Measurements from ENCODE around the gene RPL41. TPM values are rescaled to one million over a fixed set of nuclear protein-coding genes. Genes with fewer than 3 reads are reported as not detected.

RPL41 gene
- total and polyA plus RNA-seq, 4 donors, result 979 to 2,155 (median 1,482) TPM

DNA sequence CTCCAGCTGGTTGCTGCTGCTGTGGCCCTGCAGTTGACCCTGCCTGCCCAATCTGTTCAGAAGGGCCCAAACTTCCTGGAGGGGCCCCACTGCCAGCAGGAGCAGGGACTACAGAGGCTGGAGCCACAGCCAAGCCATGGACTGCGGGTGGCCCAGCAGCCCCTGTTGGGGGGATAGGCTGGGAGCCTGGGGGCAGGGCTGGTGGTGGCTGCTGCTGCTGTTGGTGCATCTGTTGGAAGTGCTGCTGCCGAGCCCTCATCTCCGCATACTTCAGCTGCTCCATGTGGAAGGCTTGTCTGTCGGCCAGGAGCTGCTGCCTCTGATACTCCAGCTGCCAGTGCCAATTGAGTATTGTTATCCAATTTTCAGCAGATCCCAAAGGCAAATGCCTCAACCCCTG is 48.9 kb downstream of the RPL41 start:
- DNase-seq (ENCODE audit: low spot score), result no peak
- Histone ChIP-seq H3K4me3 (ENCODE audit: low read depth in 1 of 3, low read length in 3 of 3) (no peak overlapping the region), H3K9me3 (ENCODE audit: control insufficient read depth in 4 of 4, low read length in 3 of 4) (no peaks in the 10 kb centered on the region), H3K4me1 (ENCODE audit: control insufficient read depth in 4 of 4, insufficient read depth in 4 of 4, low read length in 3 of 4) (peaks cover 0 to 11% (median 10%) of the 10 kb centered on the region in 4 donors), H3K27me3 (ENCODE audit: control insufficient read depth in 4 of 4, insufficient read depth in 4 of 4, low read length in 3 of 4) (no peaks in the 10 kb centered on the region), H3K27ac (ENCODE audit: low read depth in 1 of 2, low read length in 2 of 2) (no peak overlapping the region), H3K36me3 (ENCODE audit: control insufficient read depth in 4 of 4, insufficient read depth in 3 of 4, low read depth in 1 of 4, low read length in 3 of 4) (peaks cover 29 to 76% (median 64%) of the 10 kb centered on the region in 4 donors), H3K9ac (ENCODE audit: low read depth in 1 of 2, low read length in 2 of 2) (no peak overlapping the region)
- TF ChIP-seq RXRA (IDR thresholded peaks at IDR 0.05), result no peak
- TF ChIP-seq TAF1 (conservative IDR thresholded peaks at IDR 0.05), result no peak
- no peak for TF ChIP-seq RAD21 (IDR thresholded peaks at IDR 0.05)
- TF ChIP-seq, protein P1, sequence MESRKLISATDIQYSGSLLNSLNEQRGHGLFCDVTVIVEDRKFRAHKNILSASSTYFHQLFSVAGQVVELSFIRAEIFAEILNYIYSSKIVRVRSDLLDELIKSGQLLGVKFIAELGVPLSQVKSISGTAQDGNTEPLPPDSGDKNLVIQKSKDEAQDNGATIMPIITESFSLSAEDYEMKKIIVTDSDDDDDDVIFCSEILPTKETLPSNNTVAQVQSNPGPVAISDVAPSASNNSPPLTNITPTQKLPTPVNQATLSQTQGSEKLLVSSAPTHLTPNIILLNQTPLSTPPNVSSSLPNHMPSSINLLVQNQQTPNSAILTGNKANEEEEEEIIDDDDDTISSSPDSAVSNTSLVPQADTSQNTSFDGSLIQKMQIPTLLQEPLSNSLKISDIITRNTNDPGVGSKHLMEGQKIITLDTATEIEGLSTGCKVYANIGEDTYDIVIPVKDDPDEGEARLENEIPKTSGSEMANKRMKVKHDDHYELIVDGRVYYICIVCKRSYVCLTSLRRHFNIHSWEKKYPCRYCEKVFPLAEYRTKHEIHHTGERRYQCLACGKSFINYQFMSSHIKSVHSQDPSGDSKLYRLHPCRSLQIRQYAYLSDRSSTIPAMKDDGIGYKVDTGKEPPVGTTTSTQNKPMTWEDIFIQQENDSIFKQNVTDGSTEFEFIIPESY (IDR thresholded peaks at IDR 0.05), result no peak
- WGBS, result 92% methylated on average over 4 of the region's 4 CpGs

Other genes with a start within 250 kb of the RPL41 start
- 10 to 100 TPM; 16.7 to 21.0 TPM for gene PYM1, start 188.7 kb upstream of the RPL41 start, total RNA-seq
- 10 to 100 TPM; 21.6 to 29.4 TPM for gene PYM1, start 188.7 kb upstream of the RPL41 start, polyA plus RNA-seq
- 10 to 100 TPM in 1 of 2 donors, 1 to 10 TPM in 1; 6.9 to 10.5 TPM for gene DGKA, start 185.5 kb upstream of the RPL41 start, total RNA-seq
- gene DGKA, start 185.5 kb upstream of the RPL41 start, polyA plus RNA-seq, result 1 to 10 TPM; 2.1 to 3.3 TPM
- 1 to 10 TPM; 1.1 to 4.5 TPM for gene PMEL, start 150.6 kb upstream of the RPL41 start, total RNA-seq
- 1 to 10 TPM; 2.1 to 2.7 TPM for gene PMEL, start 150.6 kb upstream of the RPL41 start, polyA plus RNA-seq
- gene CDK2, start 149.8 kb upstream of the RPL41 start, total RNA-seq, result 10 to 100 TPM in 1 of 2 donors, 1 to 10 TPM in 1; 8.6 to 22.6 TPM
- 1 to 10 TPM; 5.1 to 7.3 TPM for gene CDK2, start 149.8 kb upstream of the RPL41 start, polyA plus RNA-seq
- gene RAB5B, start 142.6 kb upstream of the RPL41 start, total RNA-seq, result 10 to 100 TPM; 40.7 to 44.0 TPM
- gene RAB5B, start 142.6 kb upstream of the RPL41 start, polyA plus RNA-seq, result 10 to 100 TPM; 20.7 to 36.0 TPM
- 10 to 100 TPM; 17.3 to 39.3 TPM for gene SUOX, start 119.4 kb upstream of the RPL41 start, total RNA-seq
- 10 to 100 TPM; 33.0 to 33.1 TPM for gene SUOX, start 119.4 kb upstream of the RPL41 start, polyA plus RNA-seq
- 1 to 10 TPM in 1 of 2 donors, under 1 TPM in 1; 0.47 to 1.9 TPM for gene IKZF4, start 95.6 kb upstream of the RPL41 start, total RNA-seq
- gene IKZF4, start 95.6 kb upstream of the RPL41 start, polyA plus RNA-seq, result under 1 TPM; 0.69 to 0.80 TPM
- gene RPS26, start 74.7 kb upstream of the RPL41 start, total RNA-seq, result 100 to 1,000 TPM in 1 of 2 donors, 10 to 100 TPM in 1; 62.2 to 187 TPM
- gene RPS26, start 74.7 kb upstream of the RPL41 start, polyA plus RNA-seq, result 100 to 1,000 TPM; 250 to 402 TPM
- gene ERBB3, start 36.5 kb upstream of the RPL41 start, total RNA-seq, result 100 to 1,000 TPM in 1 of 2 donors, 10 to 100 TPM in 1; 69.0 to 141 TPM
- gene ERBB3, start 36.5 kb upstream of the RPL41 start, polyA plus RNA-seq, result 10 to 100 TPM; 32.4 to 34.2 TPM
- gene PA2G4, start 12.1 kb upstream of the RPL41 start, total RNA-seq, result 100 to 1,000 TPM in 1 of 2 donors, 10 to 100 TPM in 1; 74.3 to 148 TPM
- gene PA2G4, start 12.1 kb upstream of the RPL41 start, polyA plus RNA-seq, result 10 to 100 TPM; 56.8 to 62.9 TPM
- gene ZC3H10, start 1.6 kb downstream of the RPL41 start, total RNA-seq, result 1 to 10 TPM; 2.0 to 5.2 TPM
- gene ZC3H10, start 1.6 kb downstream of the RPL41 start, polyA plus RNA-seq, result 1 to 10 TPM; 1.3 to 1.8 TPM
- 10 to 100 TPM; 59.5 to 93.5 TPM for gene ESYT1, start 11.6 kb downstream of the RPL41 start, total RNA-seq
- gene ESYT1, start 11.6 kb downstream of the RPL41 start, polyA plus RNA-seq, result 10 to 100 TPM; 41.0 to 58.1 TPM
- gene MYL6B, start 36.0 kb downstream of the RPL41 start, total RNA-seq, result 10 to 100 TPM in 1 of 2 donors, 1 to 10 TPM in 1; 3.7 to 14.2 TPM
- gene MYL6B, start 36.0 kb downstream of the RPL41 start, polyA plus RNA-seq, result 10 to 100 TPM; 11.2 to 13.9 TPM
- gene MYL6, start 41.7 kb downstream of the RPL41 start, total RNA-seq, result 100 to 1,000 TPM; 298 to 482 TPM
- gene MYL6, start 41.7 kb downstream of the RPL41 start, polyA plus RNA-seq, result 100 to 1,000 TPM; 766 to 975 TPM
- gene SMARCC2, start 72.8 kb downstream of the RPL41 start, total RNA-seq, result 10 to 100 TPM; 20.5 to 24.6 TPM
- 10 to 100 TPM; 12.8 to 24.8 TPM for gene SMARCC2, start 72.8 kb downstream of the RPL41 start, polyA plus RNA-seq
- 10 to 100 TPM; 22.1 to 31.8 TPM for gene RNF41, start 105.3 kb downstream of the RPL41 start, total RNA-seq
- 10 to 100 TPM in 1 of 2 donors, 1 to 10 TPM in 1; 7.6 to 11.5 TPM for gene RNF41, start 105.3 kb downstream of the RPL41 start, polyA plus RNA-seq
- gene NABP2, start 107.7 kb downstream of the RPL41 start, total RNA-seq, result 10 to 100 TPM; 10.8 to 13.1 TPM
- gene NABP2, start 107.7 kb downstream of the RPL41 start, polyA plus RNA-seq, result 10 to 100 TPM; 12.1 to 14.5 TPM
- 100 to 1,000 TPM; 157 to 195 TPM for gene SLC39A5, start 113.4 kb downstream of the RPL41 start, total RNA-seq
- 100 to 1,000 TPM; 125 to 126 TPM for gene SLC39A5, start 113.4 kb downstream of the RPL41 start, polyA plus RNA-seq
- gene ANKRD52, start 141.8 kb downstream of the RPL41 start, total RNA-seq, result 10 to 100 TPM in 1 of 2 donors, 1 to 10 TPM in 1; 8.3 to 13.6 TPM
- gene ANKRD52, start 141.8 kb downstream of the RPL41 start, polyA plus RNA-seq, result 10 to 100 TPM in 1 of 2 donors, 1 to 10 TPM in 1; 5.4 to 10.3 TPM
- gene COQ10A, start 150.3 kb downstream of the RPL41 start, total RNA-seq, result 10 to 100 TPM in 1 of 2 donors, 1 to 10 TPM in 1; 3.2 to 40.7 TPM
- 10 to 100 TPM in 1 of 2 donors, 1 to 10 TPM in 1; 9.5 to 21.6 TPM for gene COQ10A, start 150.3 kb downstream of the RPL41 start, polyA plus RNA-seq
- gene CS, start 183.7 kb downstream of the RPL41 start, total RNA-seq, result 10 to 100 TPM; 59.0 to 79.9 TPM
- gene CS, start 183.7 kb downstream of the RPL41 start, polyA plus RNA-seq, result 10 to 100 TPM; 33.8 to 36.0 TPM
- 10 to 100 TPM; 24.6 to 68.7 TPM for gene CNPY2, start 199.4 kb downstream of the RPL41 start, total RNA-seq
- 100 to 1,000 TPM in 1 of 2 donors, 10 to 100 TPM in 1; 72.6 to 163 TPM for gene CNPY2, start 199.4 kb downstream of the RPL41 start, polyA plus RNA-seq
- gene PAN2, start 217.4 kb downstream of the RPL41 start, total RNA-seq, result 10 to 100 TPM; 20.5 to 92.4 TPM
- 10 to 100 TPM; 26.9 to 28.5 TPM for gene PAN2, start 217.4 kb downstream of the RPL41 start, polyA plus RNA-seq
- gene IL23A, start 222.3 kb downstream of the RPL41 start, total RNA-seq, result under 1 TPM in 1 of 2 donors, not detected in 1; 0.25 TPM
- gene IL23A, start 222.3 kb downstream of the RPL41 start, polyA plus RNA-seq, result under 1 TPM; 0.14 to 0.22 TPM
- gene STAT2, start 243.5 kb downstream of the RPL41 start, total RNA-seq, result 100 to 1,000 TPM in 1 of 2 donors, 10 to 100 TPM in 1; 68.7 to 219 TPM
- 10 to 100 TPM; 48.4 to 64.5 TPM for gene STAT2, start 243.5 kb downstream of the RPL41 start, polyA plus RNA-seq
- 100 to 1,000 TPM in 1 of 2 donors, 10 to 100 TPM in 1; 11.9 to 109 TPM for gene APOF, start 246.2 kb downstream of the RPL41 start, total RNA-seq
- gene APOF, start 246.2 kb downstream of the RPL41 start, polyA plus RNA-seq, result 100 to 1,000 TPM; 203 to 335 TPM

Measured in liver (tissue), 9 donors.